GM12801 (cell line): ENCODE results near the gene MTMR10.

ENCODE experiments used
- CTCF ChIP-seq: IDR thresholded peaks from one replicate; pipeline ENCODE4 v1.5.1; 2011; ENCODE audit warnings: control low read depth; ENCODE audit not compliant: insufficient read length; ENCODE audit errors: extremely low read depth

MTMR10 gene

GRCh38 chr15:30991255-30992235, at the start of gene MTMR10:
Gene MTMR10 (minus strand): TSS chr15:30991628. CDS start chr15:30991506, 122 bp downstream.
- no peak for TF ChIP-seq CTCF

DNA sequence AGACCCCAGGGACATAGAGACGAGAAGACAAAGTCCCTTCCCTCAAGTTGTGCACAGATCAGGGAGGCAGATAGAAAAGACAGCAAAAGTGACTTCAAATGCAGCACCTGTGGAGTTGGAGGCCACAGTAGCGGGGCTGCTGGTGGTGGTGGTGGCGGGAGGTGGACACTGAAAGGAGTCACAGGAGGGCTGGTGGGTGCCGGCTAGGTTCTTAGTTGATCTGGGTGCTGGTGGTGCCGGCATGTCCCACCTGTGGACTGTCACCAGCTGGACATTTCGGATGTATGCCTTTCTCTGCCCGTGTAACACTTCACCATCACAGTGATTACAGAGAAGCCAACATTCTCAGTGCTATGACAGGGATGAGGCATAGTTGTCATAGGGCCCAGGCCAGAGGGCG, 49.2 kb upstream of the MTMR10 start:
- TF ChIP-seq CTCF = no peak

GRCh38 chr15:31039961-31040360, 48.5 kb upstream of the MTMR10 start:
- TF ChIP-seq CTCF = no peak

- TF ChIP-seq CTCF = no peak
Observed at GRCh38 chr15:31037731-31038477, 46.5 kb upstream of the MTMR10 start.

GRCh38 chr15:31036783-31037182, 45.4 kb upstream of the MTMR10 start:
- TF ChIP-seq CTCF = no peak

GRCh38 chr15:31035610-31036009, 44.2 kb upstream of the MTMR10 start:
- no peak for TF ChIP-seq CTCF

DNA sequence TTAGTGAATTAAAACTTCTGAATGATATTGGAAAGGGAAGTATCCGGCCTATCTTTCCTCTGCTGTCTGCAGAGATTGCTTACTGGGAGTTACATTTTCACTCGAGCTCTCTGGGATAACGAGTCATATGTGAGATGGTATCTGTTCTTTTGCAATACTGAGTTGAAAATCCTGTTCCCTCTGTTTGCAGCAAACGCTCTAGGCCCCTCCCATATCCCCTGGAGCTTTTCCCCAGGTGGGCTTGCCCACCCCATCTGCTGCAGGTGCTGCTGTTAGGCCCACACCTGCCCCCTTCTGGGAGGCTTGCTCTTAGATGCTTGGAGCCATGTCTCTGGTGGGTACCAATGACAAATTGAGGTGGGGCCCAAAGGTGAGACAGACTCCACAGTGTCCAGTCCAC, 42.7 kb upstream of the MTMR10 start:
- TF ChIP-seq CTCF = no peak
